ENCODE data around the gene RPTOR. TPM values are rescaled to one million over a fixed set of nuclear protein-coding genes. Genes with fewer than 3 reads are reported as not detected.
A peak's percentile ranks its signal among the peaks of the same experiment; 100 is the strongest.

Gene RPTOR
- total RNA-seq, 1 experiment from 2014 or later = 25.1 TPM

DNA sequence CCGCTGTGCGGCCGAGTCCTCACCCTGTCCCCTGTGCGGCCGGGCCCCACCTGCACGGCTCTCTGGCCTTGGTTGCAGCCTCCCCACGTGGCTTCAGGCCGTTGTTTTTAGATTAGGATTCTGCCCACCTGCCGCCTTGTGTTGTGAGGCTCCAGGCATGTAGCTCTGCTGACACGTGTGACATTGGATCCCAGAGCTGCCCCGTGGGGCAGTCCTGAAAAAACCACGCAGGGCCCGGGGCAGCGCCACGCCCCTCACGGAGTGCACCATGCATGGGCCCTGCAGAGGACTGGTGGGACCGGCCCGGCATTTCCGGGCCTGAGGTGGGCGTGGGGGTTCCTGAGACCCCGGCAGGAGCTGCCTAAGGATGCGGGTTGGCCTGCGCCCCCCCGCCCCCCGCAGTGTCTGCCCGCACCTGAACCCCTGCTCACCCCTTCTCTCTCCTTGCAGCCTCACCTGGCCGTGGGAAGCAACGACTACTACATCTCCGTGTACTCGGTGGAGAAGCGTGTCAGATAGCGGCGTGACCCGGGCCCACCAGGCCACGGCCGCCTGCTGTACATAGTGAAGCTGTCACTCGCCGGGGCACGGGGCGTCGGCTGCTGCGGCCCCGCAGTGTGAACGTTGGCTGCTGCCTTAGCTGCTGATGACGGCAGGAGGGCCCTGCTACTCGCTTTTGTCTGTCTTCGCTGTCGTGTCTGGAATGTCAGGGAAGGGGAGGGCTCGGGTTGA lies 419.3 kb downstream of the RPTOR start:
- H3K9ac ChIP-seq (ENCODE audit: extremely low read depth, insufficient read length, low read length) = no peak overlapping the region
- no peaks in the 10 kb centered on the region for H3K9me3 Mint-ChIP-seq
- no peak overlapping the region for H3K4me2 ChIP-seq (ENCODE audit: insufficient read depth, insufficient read length, low read length)
- TF ChIP-seq, protein P1, sequence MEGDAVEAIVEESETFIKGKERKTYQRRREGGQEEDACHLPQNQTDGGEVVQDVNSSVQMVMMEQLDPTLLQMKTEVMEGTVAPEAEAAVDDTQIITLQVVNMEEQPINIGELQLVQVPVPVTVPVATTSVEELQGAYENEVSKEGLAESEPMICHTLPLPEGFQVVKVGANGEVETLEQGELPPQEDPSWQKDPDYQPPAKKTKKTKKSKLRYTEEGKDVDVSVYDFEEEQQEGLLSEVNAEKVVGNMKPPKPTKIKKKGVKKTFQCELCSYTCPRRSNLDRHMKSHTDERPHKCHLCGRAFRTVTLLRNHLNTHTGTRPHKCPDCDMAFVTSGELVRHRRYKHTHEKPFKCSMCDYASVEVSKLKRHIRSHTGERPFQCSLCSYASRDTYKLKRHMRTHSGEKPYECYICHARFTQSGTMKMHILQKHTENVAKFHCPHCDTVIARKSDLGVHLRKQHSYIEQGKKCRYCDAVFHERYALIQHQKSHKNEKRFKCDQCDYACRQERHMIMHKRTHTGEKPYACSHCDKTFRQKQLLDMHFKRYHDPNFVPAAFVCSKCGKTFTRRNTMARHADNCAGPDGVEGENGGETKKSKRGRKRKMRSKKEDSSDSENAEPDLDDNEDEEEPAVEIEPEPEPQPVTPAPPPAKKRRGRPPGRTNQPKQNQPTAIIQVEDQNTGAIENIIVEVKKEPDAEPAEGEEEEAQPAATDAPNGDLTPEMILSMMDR (conservative IDR thresholded peaks at IDR 0.05) = no peak
- no peaks in the 10 kb centered on the region for H3K79me2 ChIP-seq (ENCODE audit: insufficient read depth, low read length)
- peak overlapping the region in 1 of 3 experiments; percentile 57; a peak in 2 of 7 replicates for H3K27ac Mint-ChIP-seq
- H3K4me1 ChIP-seq (ENCODE audit: insufficient read depth, low read length) = no peaks in the 10 kb centered on the region
- H3K27ac ChIP-seq (ENCODE audit: insufficient read length, low read depth, low read length) = no peak overlapping the region
- H2BK20ac ChIP-seq (ENCODE audit: low read depth, low read length, poor library complexity, severe bottlenecking) = no peak overlapping the region
- H3K36me3 Mint-ChIP-seq (ENCODE audit: insufficient read depth in 1 of 3, low read depth in 3 of 3) = peaks cover 0 to 11% (median 5%) of the 10 kb centered on the region in 3 experiments; a peak in 4 of 7 replicates
- no peaks in the 10 kb centered on the region for H3K79me1 ChIP-seq (ENCODE audit: insufficient read depth, low read depth, low read length, poor library complexity, severe bottlenecking)
- no peaks in the 10 kb centered on the region for H3K9me3 ChIP-seq (ENCODE audit: control insufficient read depth, low read depth, low read length)
- H2BK12ac ChIP-seq (ENCODE audit: insufficient read length, low read depth, low read length) = no peak overlapping the region
- peaks cover 7 to 9% of the 10 kb centered on the region in 2 experiments for H3K4me1 Mint-ChIP-seq
- H3K56ac ChIP-seq (ENCODE audit: insufficient read length, low read depth, low read length) = no peak overlapping the region
- H4K8ac ChIP-seq (replicated peaks; ENCODE audit: insufficient read length, low read depth, low read length) = no peak overlapping the region
- no peak overlapping the region for H2BK120ac ChIP-seq (ENCODE audit: low read depth, low read length, poor library complexity, severe bottlenecking)
- no peak overlapping the region for H3K18ac ChIP-seq (ENCODE audit: insufficient read length, low read depth, low read length)
- no peak overlapping the region for H3K4ac ChIP-seq (ENCODE audit: low read depth, low read length)
- no peak overlapping the region for H2BK5ac ChIP-seq (ENCODE audit: insufficient read length, low read length)
- no peak overlapping the region for H3K23ac ChIP-seq (ENCODE audit: insufficient read length, low read depth, low read length)
- no peak overlapping the region for H2BK15ac ChIP-seq (ENCODE audit: low read depth, low read length)
- no peak overlapping the region for H3T11ph ChIP-seq (ENCODE audit: low read length)
- no peaks in the 10 kb centered on the region for H4K20me1 ChIP-seq (ENCODE audit: control insufficient read depth, insufficient read depth, insufficient read length)
- H3K27me3 Mint-ChIP-seq (ENCODE audit: low read depth) = peaks cover 2% of the 10 kb centered on the region; the same call in 1 of the 2 replicates
- DNase-seq = no peak
- no CpG with 5 or more reads among the region's 49 CpGs for WGBS (ENCODE audit: extremely low coverage, insufficient read length, low lambda C conversion rate)
- no peak overlapping the region; the same call in 1 of the 2 replicates for H3K14ac ChIP-seq (ENCODE audit: insufficient read depth, low read length)
- H3K27me3 ChIP-seq (ENCODE audit: insufficient read depth, low read length) = no peaks in the 10 kb centered on the region
- no peak overlapping the region for H3K4me3 Mint-ChIP-seq
- H4K91ac ChIP-seq (ENCODE audit: insufficient read length, low read depth, low read length) = no peak overlapping the region
- H2AK5ac ChIP-seq (ENCODE audit: insufficient read length, low read length) = no peak overlapping the region
- H3K23me2 ChIP-seq (ENCODE audit: insufficient read length, low read depth, low read length, poor library complexity, severe bottlenecking) = no peaks in the 10 kb centered on the region
- H2AFZ ChIP-seq (ENCODE audit: low read length) = no peak overlapping the region
- H4K5ac ChIP-seq (ENCODE audit: insufficient read length, low read depth, low read length) = no peak overlapping the region

Data from H9 (cell line).